HepG2 (cell line): ENCODE results near the gene UMOD. TPM values are rescaled to one million over a fixed set of nuclear protein-coding genes. Genes with fewer than 3 reads are reported as not detected.

Experiments used
- ATF7 ChIP-seq, 2 experiments: fragments of 450-650 bp in 1 of 2; sonication (generic) in 1 of 2; formaldehyde crosslinking in 1 of 2; IDR thresholded peaks; 2 replicates each; pipeline versions ENCODE4 v1.4.0 to v1.6.1; 2016 to 2020; ENCODE audit warnings: antibody characterized with exemption in 1 of 2, mild to moderate bottlenecking in 1 of 2, missing genetic modification reagents in 1 of 2
- ATF7-NPFF ChIP-seq: sonication (generic); formaldehyde crosslinking; IDR thresholded peaks from 2 replicates; pipeline ENCODE4 v1.8.1; 2023; ENCODE audit warnings: mild to moderate bottlenecking, low read depth, missing genetic modification reagents, moderate library complexity
- BHLHE40 ChIP-seq: IDR thresholded peaks from 2 replicates; pipeline ENCODE4 v1.6.1; 2011; ENCODE audit warnings: low read length, improper control_type of control experiment
- FOXK2 ChIP-seq: fragments of 450-650 bp; IDR thresholded peaks from 2 replicates; pipeline ENCODE4 v1.6.1; 2016
- FOXO1 ChIP-seq: sonication (generic); formaldehyde crosslinking; IDR thresholded peaks from 2 replicates; pipeline ENCODE4 v1.4.0; 2020; ENCODE audit warnings: missing genetic modification reagents
- GABPB1 ChIP-seq: IDR thresholded peaks from 2 replicates; pipeline ENCODE4 v1.6.1; 2016; ENCODE audit warnings: mild to moderate bottlenecking, missing genetic modification reagents, moderate library complexity, missing compliant biosample characterization
- GTF3A ChIP-seq: sonication (generic); formaldehyde crosslinking; conservative IDR thresholded peaks from 2 replicates; pipeline ENCODE4 v1.4.0; 2020; ENCODE audit warnings: mild to moderate bottlenecking, missing genetic modification reagents
- HDAC6 ChIP-seq: fragments of 200-600 bp; sonication (generic); IDR thresholded peaks from 2 replicates; pipeline ENCODE4 v1.7.0; 2017; ENCODE audit warnings: mild to moderate bottlenecking, antibody characterized with exemption, low read length, low read depth
- JDP2 ChIP-seq: sonication (generic); formaldehyde crosslinking; IDR thresholded peaks from 2 replicates; pipeline ENCODE4 v1.8.1; 2022; ENCODE audit warnings: missing genetic modification reagents, borderline replicate concordance
- KMT2A ChIP-seq: sonication (generic); formaldehyde crosslinking; IDR thresholded peaks from 2 replicates; pipeline ENCODE4 v1.4.0; 2020; ENCODE audit warnings: missing genetic modification reagents
- MBD4 ChIP-seq: IDR thresholded peaks from 2 replicates; pipeline ENCODE4 v1.6.1; 2012; ENCODE audit warnings: low read length, inconsistent platforms, borderline replicate concordance
- RNF219 ChIP-seq: sonication (generic); formaldehyde crosslinking; IDR thresholded peaks from 2 replicates; pipeline ENCODE4 v1.5.0; 2020; ENCODE audit warnings: mild to moderate bottlenecking, missing genetic modification reagents
- SRSF9 ChIP-seq: fragments of 200-400 bp; formaldehyde crosslinking; IDR thresholded peaks from 2 replicates; pipeline ENCODE4 v1.6.1; 2018; ENCODE audit warnings: borderline replicate concordance, mild to moderate bottlenecking, low read depth, low read length; ENCODE audit not compliant: insufficient read depth, poor library complexity, severe bottlenecking
- TFDP2 ChIP-seq: sonication (generic); formaldehyde crosslinking; IDR thresholded peaks from 2 replicates; pipeline ENCODE4 v1.4.0; 2020; ENCODE audit warnings: missing genetic modification reagents
- ZBTB20 ChIP-seq: sonication (generic); formaldehyde crosslinking; IDR thresholded peaks from 2 replicates; pipeline ENCODE4 v1.8.1; 2023; ENCODE audit warnings: missing genetic modification reagents, low read depth, mild to moderate bottlenecking, borderline replicate concordance
- ZBTB4 ChIP-seq: sonication (generic); formaldehyde crosslinking; IDR thresholded peaks from 2 replicates; pipeline ENCODE4 v1.4.0; 2020; ENCODE audit warnings: missing genetic modification reagents, mild to moderate bottlenecking, borderline replicate concordance
- ZNF12 ChIP-seq: sonication (generic); formaldehyde crosslinking; IDR thresholded peaks from 2 replicates; pipeline ENCODE4 v1.5.0; 2020; ENCODE audit warnings: missing genetic modification reagents
- ZNF296 ChIP-seq: sonication (generic); formaldehyde crosslinking; conservative IDR thresholded peaks from 2 replicates; pipeline ENCODE4 v1.5.0; 2020; ENCODE audit warnings: mild to moderate bottlenecking, missing genetic modification reagents
- ZNF430 ChIP-seq: sonication (generic); formaldehyde crosslinking; IDR thresholded peaks from 2 replicates; pipeline ENCODE4 v1.9.0; 2021; ENCODE audit warnings: mild to moderate bottlenecking, missing genetic modification reagents
- ZNF709 ChIP-seq: sonication (generic); formaldehyde crosslinking; IDR thresholded peaks from 2 replicates; pipeline ENCODE4 v1.5.0; 2020; ENCODE audit warnings: mild to moderate bottlenecking, missing genetic modification reagents
- ZSCAN12 ChIP-seq: sonication (generic); formaldehyde crosslinking; IDR thresholded peaks from 2 replicates; pipeline ENCODE4 v1.9.0; 2021; ENCODE audit warnings: mild to moderate bottlenecking, missing genetic modification reagents
- ZSCAN31 ChIP-seq: sonication (generic); formaldehyde crosslinking; IDR thresholded peaks from 2 replicates; pipeline ENCODE4 v1.5.0; 2020; ENCODE audit warnings: low read depth, mild to moderate bottlenecking, missing genetic modification reagents
- polyA plus RNA-seq, 8 experiments: library from polyadenylated mRNA; depleted of rRNA in 3 of 8; stranded (reverse) in 7 of 8; unstranded in 1 of 8; fragments of >200 nt; fragmentation: Illumina TruSeq in 4 of 8; extraction: Trizol in 4 of 8; gene quantifications; 2 replicates each; pipeline versions ENCODE4 v1.2.1 to v1.2.3, GENCODE V29; 2011 to 2016; ENCODE audit warnings: low read depth in 4 of 8, missing spikeins in 1 of 8, mixed read lengths in 1 of 8; ENCODE audit not compliant: insufficient read depth in 1 of 8
- total RNA-seq, 5 experiments: library from RNA; depleted of rRNA; stranded (reverse); fragments of >200 nt; fragmentation: Illumina TruSeq; extraction: Trizol; gene quantifications; 2 replicates each; pipeline ENCODE4 v1.2.3, GENCODE V29; 2016; ENCODE audit warnings: low read depth in 1 of 5

Gene UMOD
- total and polyA plus RNA-seq, 2 of the 13 experiments (the other 11 are each of a cell fraction or from before 2014, with no cell fraction given): not detected

GRCh38 chr16:20397468-20398074, 45.1 kb upstream of the UMOD start (continued):
- no peak for TF ChIP-seq ZSCAN12
- no peak for TF ChIP-seq ZNF12 (CRISPR knock-in tag)
- no peak for TF ChIP-seq JDP2 (CRISPR knock-in tag)
- no peak; the same call in 1 of the 2 replicates for TF ChIP-seq TFDP2 (CRISPR knock-in tag)
- no peak for TF ChIP-seq MBD4
- TF ChIP-seq GABPB1 (CRISPR knock-in tag): no peak
- peak; percentile 65; the same call in 1 of the 2 replicates for TF ChIP-seq FOXO1
- TF ChIP-seq SRSF9: no peak
- no peak; the same call in 1 of the 2 replicates for TF ChIP-seq ATF7-NPFF (CRISPR knock-in tag)
- peak; percentile 67; the same call in 1 of the 2 replicates for TF ChIP-seq ZBTB20 (CRISPR knock-in tag)
- TF ChIP-seq BHLHE40: no peak
- no peak for TF ChIP-seq GTF3A (CRISPR knock-in tag)
- 0 out of 2 replicates have a peak, but pooled peaks have one; percentile 29 for TF ChIP-seq ZBTB4 (CRISPR knock-in tag)
- no peak for TF ChIP-seq KMT2A
- no peak for TF ChIP-seq ZNF709
- TF ChIP-seq ZNF430 (CRISPR knock-in tag): no peak
- no peak for TF ChIP-seq ATF7 (IDR thresholded peaks at IDR 0.05)
- peak; percentile 87 for TF ChIP-seq ATF7 (CRISPR knock-in tag; IDR thresholded peaks at IDR 0.05)
- TF ChIP-seq FOXK2: no peak
- TF ChIP-seq RNF219 (CRISPR knock-in tag): no peak
- TF ChIP-seq ZNF296 (CRISPR knock-in tag): no peak
- no peak for TF ChIP-seq HDAC6
- TF ChIP-seq ZSCAN31: no peak
